ENCODE measurements around the gene ZNF793. TPM values are rescaled to one million over a fixed set of nuclear protein-coding genes. Genes with fewer than 3 reads are reported as not detected.

ZNF793 gene
- total and polyA plus RNA-seq, 9 of the 15 experiments (the other 6 are each of a cell fraction or from before 2014, with no cell fraction given): 0.02 to 0.04 (median 0.03) TPM; not detected in 6

- FAIRE-seq (no peak), ATAC-seq (no peak), DNase-seq (ENCODE audit: extremely low read depth in 1 of 4, low spot score in 3 of 4) (no peak)
- Histone ChIP-seq H3K4me2 (ENCODE audit: insufficient read depth, low read length) (no peak overlapping the region), H3K9me1 (ENCODE audit: control insufficient read depth, insufficient read depth, low read length) (no peaks in the 10 kb centered on the region), H3K79me2 (ENCODE audit: control insufficient read depth, insufficient read depth, low read length) (no peaks in the 10 kb centered on the region), H3K9me3 (replicated peaks; ENCODE audit: control insufficient read depth, insufficient read depth, low read depth, low read length) (no peaks in the 10 kb centered on the region), H3K27ac (ENCODE audit: extremely low read depth, low read depth, low read length) (no peak overlapping the region), H3K9ac (ENCODE audit: insufficient read depth in 1 of 2, low read depth in 2 of 2, low read length in 2 of 2) (no peak overlapping the region), H3K36me3 (ENCODE audit: control insufficient read depth, insufficient read depth, low read length) (no peaks in the 10 kb centered on the region), H3K4me3 (no peak overlapping the region), H3K4me1 (replicated peaks in 1 of 2; ENCODE audit: control insufficient read depth in 2 of 2, insufficient read depth in 2 of 2, low read length in 2 of 2) (peaks cover 0 to 5% of the 10 kb centered on the region in 2 experiments; a peak in 2 of 5 replicates), H3K27me3 (ENCODE audit: control insufficient read depth in 2 of 2, insufficient read depth in 2 of 2, low read length in 2 of 2) (no peaks in the 10 kb centered on the region), H2AFZ (ENCODE audit: low read depth, low read length) (no peak overlapping the region), H4K20me1 (replicated peaks; ENCODE audit: control insufficient read depth, insufficient read depth, low read length) (no peaks in the 10 kb centered on the region)
- TF ChIP-seq ZNF695 (CRISPR knock-in tag; IDR thresholded peaks at IDR 0.05) (no peak), ZNF766 (CRISPR knock-in tag; conservative IDR thresholded peaks at IDR 0.05) (no peak), PRDM10 (IDR thresholded peaks at IDR 0.05; ENCODE audit: partially characterized antibody) (no peak), ZNF232 (CRISPR knock-in tag; IDR thresholded peaks at IDR 0.05) (no peak), CAMTA2 (CRISPR knock-in tag; conservative IDR thresholded peaks at IDR 0.05) (no peak), SMARCA4 (IDR thresholded peaks at IDR 0.05) (no peak), ZNF140 (CRISPR knock-in tag; IDR thresholded peaks at IDR 0.05) (no peak), SIN3A (IDR thresholded peaks at IDR 0.05; ENCODE audit: borderline replicate concordance in 2 of 2, control insufficient read depth in 1 of 2, low read depth in 2 of 2, low read length in 2 of 2) (no peak), CCNT2 (IDR thresholded peaks at IDR 0.05; ENCODE audit: borderline replicate concordance, extremely low read depth, insufficient read length, low read depth, low read length) (no peak), CGGBP1 (CRISPR knock-in tag; IDR thresholded peaks at IDR 0.05) (no peak), MIER1 (IDR thresholded peaks at IDR 0.05; ENCODE audit: low read depth) (no peak), FOXM1 (IDR thresholded peaks at IDR 0.05; ENCODE audit: low read depth) (no peak), FOXM1 (CRISPR knock-in tag; IDR thresholded peaks at IDR 0.05; ENCODE audit: low read depth) (no peak)
- TF ChIP-seq, protein P1, sequence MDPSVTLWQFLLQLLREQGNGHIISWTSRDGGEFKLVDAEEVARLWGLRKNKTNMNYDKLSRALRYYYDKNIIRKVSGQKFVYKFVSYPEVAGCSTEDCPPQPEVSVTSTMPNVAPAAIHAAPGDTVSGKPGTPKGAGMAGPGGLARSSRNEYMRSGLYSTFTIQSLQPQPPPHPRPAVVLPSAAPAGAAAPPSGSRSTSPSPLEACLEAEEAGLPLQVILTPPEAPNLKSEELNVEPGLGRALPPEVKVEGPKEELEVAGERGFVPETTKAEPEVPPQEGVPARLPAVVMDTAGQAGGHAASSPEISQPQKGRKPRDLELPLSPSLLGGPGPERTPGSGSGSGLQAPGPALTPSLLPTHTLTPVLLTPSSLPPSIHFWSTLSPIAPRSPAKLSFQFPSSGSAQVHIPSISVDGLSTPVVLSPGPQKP (CRISPR knock-in tag; IDR thresholded peaks at IDR 0.05): no peak
- WGBS (ENCODE audit: insufficient coverage, low coverage, missing lambda C conversion rate): 7% methylated on average over 7 of the region's 9 CpGs
- POLR2A ChIA-PET: no interaction called here
- CTCF ChIA-PET (ENCODE audit: low intra/inter-chr PET ratio): no interaction called here
- in situ Hi-C loops (cut with MboI): no loop called here
- no TSS peak for BruUV-seq (replicated peaks)
- intact Hi-C loops (cut with micrococcal nuclease): no loop called here
Observed at GRCh38 chr19:37472165-37472564, 34.6 kb upstream of the ZNF793 start.

All from K562 (cell line).